GM12891 (cell line): ENCODE data around the gene TRIM8.

Experiments used
- PAX5 ChIP-seq: IDR thresholded peaks from 2 replicates; pipeline ENCODE4 v1.6.1; 2011; ENCODE audit warnings: low read length, moderate library complexity, mild to moderate bottlenecking; ENCODE audit not compliant: insufficient read depth, severe bottlenecking
- POLR2A ChIP-seq: IDR thresholded peaks from 2 replicates; pipeline ENCODE4 v1.6.1; 2011; ENCODE audit warnings: low read depth, low read length, control low read depth
- POLR2AphosphoS5 ChIP-seq: IDR thresholded peaks from 2 replicates; pipeline ENCODE4 v1.6.1; 2011; ENCODE audit warnings: low read depth, low read length, control low read depth
- SPI1 ChIP-seq: IDR thresholded peaks from 2 replicates; pipeline ENCODE4 v1.6.1; 2011; ENCODE audit warnings: low read depth, low read length, control low read depth
- TAF1 ChIP-seq: IDR thresholded peaks from 2 replicates; pipeline ENCODE4 v1.6.1; 2011; ENCODE audit warnings: low read depth, low read length, control low read depth

DNA sequence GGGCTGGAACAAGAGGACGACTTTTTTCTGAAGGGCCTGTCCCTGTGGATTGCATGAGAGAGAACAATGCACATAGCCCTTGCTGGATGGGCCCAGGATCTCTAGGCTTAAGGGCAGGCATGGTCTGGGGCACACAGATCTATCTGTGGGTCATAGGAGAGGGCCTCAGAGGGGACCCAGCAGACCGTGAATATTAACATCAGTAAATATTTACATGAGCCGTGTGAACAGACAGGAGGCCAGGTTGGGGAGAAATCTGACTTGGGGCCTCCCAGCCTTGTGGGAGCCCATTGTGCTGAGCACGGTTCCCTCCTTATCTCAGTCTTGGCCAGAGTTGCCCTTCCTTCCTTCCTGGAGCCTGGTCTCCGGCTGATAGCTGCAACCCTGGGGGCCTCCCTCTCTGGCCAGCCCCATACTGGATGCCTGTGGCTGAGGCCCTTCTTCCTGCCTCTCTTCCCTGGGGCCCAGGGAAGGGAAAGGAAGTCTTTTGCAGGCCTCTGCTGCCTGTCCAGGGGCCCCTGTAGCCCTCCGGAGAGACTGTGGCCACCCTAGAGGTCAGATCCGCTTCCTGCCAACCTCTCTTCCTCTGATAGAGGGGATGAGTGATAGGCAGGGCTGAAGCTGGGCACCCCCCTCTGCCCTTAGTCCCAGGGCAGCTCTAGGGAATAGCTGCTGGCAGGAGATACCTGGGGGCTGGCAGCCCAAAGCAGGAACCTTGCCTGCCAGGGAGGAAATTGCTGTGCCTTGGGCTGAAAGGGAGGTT is 44.5 kb upstream of the TRIM8 start:
- no peak for TF ChIP-seq POLR2AphosphoS5
- TF ChIP-seq POLR2A = no peak
- no peak for TF ChIP-seq TAF1
- no peak for TF ChIP-seq PAX5
- TF ChIP-seq SPI1 = no peak
